Ishikawa (cell line): Measurements from ENCODE around the gene CYP24A1.

Source experiments
- RAD21 ChIP-seq: IDR thresholded peaks from 2 replicates; pipeline ENCODE4 v1.6.1; 2012; ENCODE audit warnings: low read depth
- USF1 ChIP-seq: IDR thresholded peaks from 2 replicates; pipeline ENCODE4 v1.6.1; 2012

- TF ChIP-seq USF1 (no peak), RAD21 (no peak)
These were observed 29.5 kb upstream of the CYP24A1 start for GRCh38 chr20:54203281-54203680.
